Glutamatergic neuron (in vitro differentiated cells): Measurements from ENCODE around the gene KL. TPM values are rescaled to one million over a fixed set of nuclear protein-coding genes. Genes with fewer than 3 reads are reported as not detected.

Experiments used
- DNase-seq: peaks from one replicate; pipeline ENCODE4 v3.0.0; 2022
- H3K27ac Mint-ChIP-seq: one replicate; pipeline ENCODE4 v1.8.0; 2020; ENCODE audit warnings: mild to moderate bottlenecking, mixed read lengths, inconsistent platforms; ENCODE audit not compliant: unreplicated experiment
- H3K27me3 Mint-ChIP-seq: one replicate; pipeline ENCODE4 v1.8.0; 2020; ENCODE audit warnings: mild to moderate bottlenecking, moderate library complexity, mixed read lengths, inconsistent platforms; ENCODE audit not compliant: unreplicated experiment
- H3K36me3 Mint-ChIP-seq: one replicate; pipeline ENCODE4 v1.8.0; 2020; ENCODE audit warnings: mild to moderate bottlenecking, mixed read lengths, inconsistent platforms; ENCODE audit not compliant: unreplicated experiment
- H3K4me1 Mint-ChIP-seq: one replicate; pipeline ENCODE4 v1.8.0; 2020; ENCODE audit warnings: mild to moderate bottlenecking, low read depth, mixed read lengths, inconsistent platforms; ENCODE audit not compliant: unreplicated experiment
- H3K4me3 Mint-ChIP-seq: one replicate; pipeline ENCODE4 v1.8.0; 2020; ENCODE audit warnings: mild to moderate bottlenecking, mixed read lengths, inconsistent platforms; ENCODE audit not compliant: unreplicated experiment
- H3K9me3 Mint-ChIP-seq: one replicate; pipeline ENCODE4 v1.8.0; 2020; ENCODE audit warnings: mild to moderate bottlenecking, moderate library complexity, mixed read lengths, inconsistent platforms; ENCODE audit not compliant: unreplicated experiment
- total RNA-seq: library from RNA; stranded (reverse); fragmentation: NEBNext Ultra II Directional; extraction: Animal tissue kit (Norgen Biotek cat#: 25700); gene quantifications from one replicate; pipeline ENCODE4 v1.2.1, GENCODE V29; 2021; ENCODE audit not compliant: unreplicated experiment
- TF ChIP-seq, protein P1 (sequence below): fragments of 200-600 bp; sonication (generic); IDR thresholded peaks from one replicate; pipeline ENCODE4 v1.5.0; 2021; ENCODE audit not compliant: partially characterized antibody, unreplicated experiment

Gene KL
- total RNA-seq, 1 donor from 2014 or later, result not detected

DNA sequence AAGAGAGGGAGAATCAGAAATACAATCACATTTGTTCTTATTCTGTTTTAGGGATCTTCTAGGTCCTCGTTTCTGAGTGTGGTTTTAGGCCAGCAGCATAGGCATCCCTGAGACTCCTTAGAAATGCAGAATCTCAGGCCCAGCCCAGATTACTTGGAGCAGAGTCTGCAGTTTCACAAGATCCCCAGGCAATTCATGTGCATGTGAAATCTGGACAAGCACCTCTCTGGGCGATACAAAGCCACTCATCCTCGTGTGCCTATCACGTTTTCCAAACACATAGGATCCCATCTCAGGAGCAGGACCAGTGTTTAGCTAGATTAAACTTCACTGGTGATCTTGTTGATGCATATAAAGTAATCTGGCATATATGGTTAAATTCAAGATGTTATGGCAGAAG lies 87.2 kb downstream of the KL start:
- Mint-ChIP-seq H3K27me3 (no peaks in the 10 kb centered on the region), H3K9me3 (peaks cover 1% of the 10 kb centered on the region), H3K4me3 (no peak overlapping the region), H3K4me1 (no peaks in the 10 kb centered on the region), H3K36me3 (peaks cover 12% of the 10 kb centered on the region), H3K27ac (no peak overlapping the region)
- no peak for DNase-seq
- TF ChIP-seq, protein P1, sequence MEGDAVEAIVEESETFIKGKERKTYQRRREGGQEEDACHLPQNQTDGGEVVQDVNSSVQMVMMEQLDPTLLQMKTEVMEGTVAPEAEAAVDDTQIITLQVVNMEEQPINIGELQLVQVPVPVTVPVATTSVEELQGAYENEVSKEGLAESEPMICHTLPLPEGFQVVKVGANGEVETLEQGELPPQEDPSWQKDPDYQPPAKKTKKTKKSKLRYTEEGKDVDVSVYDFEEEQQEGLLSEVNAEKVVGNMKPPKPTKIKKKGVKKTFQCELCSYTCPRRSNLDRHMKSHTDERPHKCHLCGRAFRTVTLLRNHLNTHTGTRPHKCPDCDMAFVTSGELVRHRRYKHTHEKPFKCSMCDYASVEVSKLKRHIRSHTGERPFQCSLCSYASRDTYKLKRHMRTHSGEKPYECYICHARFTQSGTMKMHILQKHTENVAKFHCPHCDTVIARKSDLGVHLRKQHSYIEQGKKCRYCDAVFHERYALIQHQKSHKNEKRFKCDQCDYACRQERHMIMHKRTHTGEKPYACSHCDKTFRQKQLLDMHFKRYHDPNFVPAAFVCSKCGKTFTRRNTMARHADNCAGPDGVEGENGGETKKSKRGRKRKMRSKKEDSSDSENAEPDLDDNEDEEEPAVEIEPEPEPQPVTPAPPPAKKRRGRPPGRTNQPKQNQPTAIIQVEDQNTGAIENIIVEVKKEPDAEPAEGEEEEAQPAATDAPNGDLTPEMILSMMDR, result no peak

- TF ChIP-seq, protein P1, result no peak
- peaks cover 12% of the 10 kb centered on the region for H3K36me3 Mint-ChIP-seq
- H3K9me3 Mint-ChIP-seq, result peaks cover 4% of the 10 kb centered on the region
- no peak overlapping the region for H3K4me3 Mint-ChIP-seq
- no peaks in the 10 kb centered on the region for H3K27me3 Mint-ChIP-seq
- no peak overlapping the region for H3K27ac Mint-ChIP-seq
- DNase-seq, result no peak
- H3K4me1 Mint-ChIP-seq, result no peaks in the 10 kb centered on the region
These were observed 89.3 kb downstream of the KL start for GRCh38 chr13:33105387-33106005.

DNA sequence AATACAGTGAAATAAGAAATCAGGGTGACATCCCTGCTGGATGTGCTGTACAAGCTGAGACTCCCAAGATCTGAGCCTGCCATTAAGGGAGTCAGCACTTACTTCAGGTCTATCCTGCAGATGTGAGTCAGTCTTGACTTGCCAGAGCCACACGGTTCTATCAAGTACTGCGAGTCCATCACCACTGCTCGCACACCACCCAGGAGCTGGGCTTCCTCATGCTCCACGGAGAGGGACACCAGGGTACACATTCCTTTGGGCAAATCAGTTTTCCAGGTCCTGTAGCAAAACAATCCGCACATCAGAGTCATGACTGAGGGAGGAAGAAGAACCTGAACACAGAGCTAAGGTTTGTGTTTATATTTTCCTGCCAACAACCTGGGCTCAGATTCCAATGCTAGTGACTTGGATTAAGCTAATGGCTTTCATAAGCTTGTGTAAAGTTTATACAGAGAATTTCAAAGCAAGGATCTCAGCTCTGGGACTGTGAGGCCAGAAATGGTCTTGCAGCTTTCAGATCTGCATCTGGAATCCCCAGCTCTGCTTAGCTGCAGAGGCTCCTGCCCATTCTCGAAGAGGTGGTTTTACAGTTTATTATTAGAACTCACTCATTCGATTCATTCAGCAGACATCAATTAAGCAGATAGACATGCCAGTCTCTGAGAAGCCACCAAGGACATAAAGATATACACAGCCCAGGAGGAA lies 90.6 kb downstream of the KL start:
- Mint-ChIP-seq H3K9me3 (peaks cover 4% of the 10 kb centered on the region), H3K4me1 (no peaks in the 10 kb centered on the region), H3K27ac (no peak overlapping the region), H3K4me3 (no peak overlapping the region), H3K27me3 (no peaks in the 10 kb centered on the region), H3K36me3 (peaks cover 12% of the 10 kb centered on the region)
- no peak for DNase-seq
- TF ChIP-seq, protein P1, result no peak

- Mint-ChIP-seq H3K36me3 (peaks cover 12% of the 10 kb centered on the region), H3K4me1 (no peaks in the 10 kb centered on the region), H3K4me3 (no peak overlapping the region), H3K27me3 (no peaks in the 10 kb centered on the region), H3K9me3 (peaks cover 4% of the 10 kb centered on the region), H3K27ac (no peak overlapping the region)
- TF ChIP-seq, protein P1, result no peak
- DNase-seq, result no peak
These were observed 91.1 kb downstream of the KL start for GRCh38 chr13:33107361-33107760.

GRCh38 chr13:33108620-33109019 lies 92.4 kb downstream of the KL start:
- no peaks in the 10 kb centered on the region for H3K27me3 Mint-ChIP-seq
- peaks cover 4% of the 10 kb centered on the region for H3K9me3 Mint-ChIP-seq
- no peak overlapping the region for H3K4me3 Mint-ChIP-seq
- TF ChIP-seq, protein P1, result no peak
- H3K36me3 Mint-ChIP-seq, result peaks cover 12% of the 10 kb centered on the region
- no peaks in the 10 kb centered on the region for H3K4me1 Mint-ChIP-seq
- no peak overlapping the region for H3K27ac Mint-ChIP-seq
- DNase-seq, result no peak
